GM18511 (cell line): ENCODE measurements around the gene LMTK3.

Experiments
- ATAC-seq: cut with Tn5 transposase; IDR thresholded peaks from one replicate; pipeline ENCODE4 v1.9.1; 2021; ENCODE audit warnings: mild to moderate bottlenecking, moderate library complexity; ENCODE audit not compliant: unreplicated experiment

Gene LMTK3

GRCh38 chr19:48450441-48450840 lies 61.2 kb downstream of the LMTK3 start:
- no peak for ATAC-seq

- no peak for ATAC-seq
Observed at GRCh38 chr19:48448563-48448962, 63.1 kb downstream of the LMTK3 start.

DNA sequence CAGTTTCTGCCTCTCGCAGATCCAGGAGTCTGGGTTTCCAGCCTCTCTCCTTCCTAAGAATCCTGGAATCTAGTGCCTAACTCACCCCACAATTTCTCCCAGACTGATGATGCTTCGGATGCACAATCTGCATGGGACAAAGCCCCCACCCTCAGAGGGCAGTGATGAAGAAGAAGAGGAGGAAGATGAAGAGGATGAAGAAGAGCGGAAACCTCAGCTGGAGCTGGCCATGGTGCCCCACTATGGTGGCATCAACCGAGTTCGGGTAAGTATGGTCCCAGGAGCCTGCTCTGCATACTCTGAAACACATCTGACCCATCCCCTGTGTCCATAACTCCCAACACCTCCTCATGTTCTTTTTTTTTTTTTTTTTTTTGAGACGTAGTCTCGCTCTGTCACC lies 65.1 kb downstream of the LMTK3 start:
- no peak for ATAC-seq

GRCh38 chr19:48445606-48446481 lies 65.8 kb downstream of the LMTK3 start, which contains the start of gene GRWD1:
GRWD1 (plus strand) TSS chr19:48445983; CDS start chr19:48446006, 23 bp downstream.
- ATAC-seq = peak; percentile 91

GRCh38 chr19:48445256-48445605 lies 66.4 kb downstream of the LMTK3 start:
- peak; percentile 49 for ATAC-seq

DNA sequence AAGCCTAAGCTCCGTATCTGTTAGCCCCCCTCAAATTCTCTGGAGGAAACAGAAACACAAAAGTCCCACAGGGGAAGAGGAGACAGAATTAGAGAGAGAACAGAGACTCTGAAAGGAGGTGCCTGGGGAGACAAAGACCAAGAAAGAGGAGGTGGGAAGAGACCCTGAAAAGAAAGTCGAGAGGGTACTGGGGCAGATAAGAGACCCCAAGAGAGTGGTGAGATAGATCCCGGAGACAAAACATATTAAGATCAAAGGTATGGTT lies 66.8 kb downstream of the LMTK3 start:
- ATAC-seq = no peak

DNA sequence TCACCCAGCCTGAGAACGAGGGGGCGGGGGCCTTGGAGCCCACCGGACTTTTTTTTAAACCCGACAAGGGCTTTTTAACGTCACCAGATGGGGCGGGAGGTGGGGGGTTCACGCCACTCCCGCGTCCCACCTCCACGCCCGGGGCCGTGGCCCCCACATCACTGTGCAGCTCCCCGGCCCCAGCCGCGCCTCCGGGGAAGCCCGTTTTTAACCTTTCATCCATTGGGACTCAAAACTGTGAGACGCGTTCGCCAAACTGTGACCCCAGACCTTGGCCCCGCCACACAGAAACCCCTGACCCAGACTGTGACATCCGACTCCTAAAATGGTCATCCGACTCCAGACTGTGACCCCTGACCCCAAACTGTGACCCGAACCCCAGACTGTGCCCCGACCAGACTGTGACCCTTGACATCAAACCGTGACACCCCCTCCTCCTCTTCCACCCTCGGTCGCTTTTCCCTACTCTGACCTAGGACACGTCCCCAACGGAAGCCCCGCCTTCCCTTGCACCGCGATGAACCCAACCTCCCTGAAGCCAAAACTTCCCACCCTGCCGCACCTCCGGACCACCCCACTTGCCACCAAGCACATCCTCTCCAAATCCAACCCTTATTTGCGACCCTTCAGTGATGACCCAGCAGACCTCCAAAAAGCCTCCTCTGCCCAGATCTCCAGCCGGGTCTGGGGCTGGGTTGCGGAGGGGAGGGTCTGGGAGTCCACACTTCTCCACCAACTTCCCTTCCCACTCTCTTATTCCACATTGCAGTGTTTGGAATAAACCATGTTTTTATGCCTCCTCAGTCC lies 67.3 kb downstream of the LMTK3 start:
- ATAC-seq = no peak

DNA sequence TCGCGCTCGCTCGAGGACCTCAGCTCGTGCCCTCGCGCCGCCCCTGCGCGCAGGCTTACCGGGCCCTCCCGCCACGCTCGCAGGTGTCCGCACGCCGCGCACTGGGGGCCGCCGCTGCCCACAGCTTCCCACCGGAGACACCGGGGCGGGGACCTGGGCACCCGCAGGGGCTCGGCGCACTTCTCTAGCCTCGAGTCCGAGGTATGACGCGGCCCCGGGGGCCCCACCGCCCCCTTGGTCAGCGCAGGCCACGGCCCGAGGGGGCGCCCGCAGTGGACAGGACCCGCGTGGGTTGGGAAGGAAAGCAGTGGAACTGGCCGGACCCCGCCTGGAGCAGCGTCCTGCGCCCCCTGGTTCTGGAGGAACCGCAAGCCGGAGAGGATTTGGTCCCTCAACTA lies 67.9 kb downstream of the LMTK3 start:
- ATAC-seq = no peak

DNA sequence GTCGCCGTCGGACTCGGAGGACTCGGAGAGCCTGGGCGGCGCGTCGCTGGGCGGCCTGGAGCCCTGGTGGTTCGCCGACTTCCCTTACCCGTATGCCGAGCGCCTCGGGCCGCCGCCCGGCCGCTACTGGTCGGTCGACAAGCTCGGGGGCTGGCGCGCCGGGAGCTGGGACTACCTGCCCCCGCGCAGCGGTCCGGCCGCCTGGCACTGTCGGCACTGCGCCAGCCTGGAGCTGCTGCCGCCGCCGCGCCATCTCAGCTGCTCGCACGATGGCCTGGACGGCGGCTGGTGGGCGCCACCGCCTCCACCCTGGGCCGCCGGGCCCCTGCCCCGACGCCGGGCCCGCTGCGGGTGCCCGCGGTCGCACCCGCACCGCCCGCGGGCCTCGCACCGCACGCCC lies 68.4 kb downstream of the LMTK3 start:
- ATAC-seq = no peak

- no peak for ATAC-seq
Observed at GRCh38 chr19:48442116-48443035, 69.3 kb downstream of the LMTK3 start.

DNA sequence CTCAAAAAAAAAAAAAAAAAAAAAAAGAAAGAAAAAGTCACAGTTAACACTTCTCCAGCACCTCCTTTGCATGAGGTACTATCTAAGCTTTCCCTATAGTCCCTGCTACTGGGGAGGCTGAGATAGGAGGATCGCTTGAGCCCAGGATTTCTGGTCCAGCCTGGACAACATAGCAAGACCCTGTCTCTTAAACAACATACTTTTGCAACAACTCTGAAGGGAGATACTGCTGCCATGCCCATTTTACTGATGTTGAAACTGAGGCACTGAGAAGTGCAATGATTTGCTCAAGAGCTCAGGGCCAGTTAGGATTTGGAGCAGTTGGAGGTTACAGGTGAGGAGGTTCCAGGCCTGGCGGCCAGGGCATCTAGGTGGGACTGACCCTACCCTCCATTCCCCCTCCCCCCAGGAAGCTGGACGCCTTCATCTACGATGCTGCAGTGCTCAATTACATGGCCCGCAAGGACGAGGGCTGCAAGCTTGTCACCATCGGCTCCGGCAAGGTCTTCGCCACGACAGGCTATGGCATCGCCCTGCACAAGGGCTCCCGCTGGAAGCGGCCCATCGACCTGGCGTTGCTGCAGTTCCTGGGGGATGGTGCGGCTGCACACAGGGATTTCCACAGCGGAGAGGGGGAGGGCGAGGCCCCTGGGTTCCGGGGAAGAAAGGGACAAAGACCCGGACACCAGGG lies 70.1 kb downstream of the LMTK3 start:
- ATAC-seq = no peak

DNA sequence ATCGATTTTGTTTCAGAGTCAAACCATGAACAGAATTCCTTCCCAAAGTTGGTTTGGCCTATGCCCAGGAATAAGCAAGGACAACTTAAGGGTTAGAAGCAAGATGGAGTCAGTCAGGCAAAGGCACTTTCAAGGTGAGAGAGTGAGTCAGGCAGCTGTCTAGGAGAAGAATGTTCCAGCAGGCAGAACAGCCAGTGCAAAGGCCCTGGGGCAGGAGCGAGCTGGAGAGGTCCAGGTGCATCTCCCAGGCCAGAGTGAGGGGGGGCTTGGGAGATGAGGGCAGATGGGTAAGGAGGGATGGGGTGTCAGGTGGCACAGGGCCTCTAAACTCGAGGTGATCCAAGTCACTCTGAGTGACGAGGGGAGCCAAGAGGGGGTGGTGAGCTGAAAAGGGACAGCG lies 75.0 kb downstream of the LMTK3 start:
- no peak for ATAC-seq
